Osteocyte (in vitro differentiated cells): ENCODE measurements around the gene GLRA1. TPM values are rescaled to one million over a fixed set of nuclear protein-coding genes. Genes with fewer than 3 reads are reported as not detected.

Source experiments
- DNase-seq: peaks from one replicate; pipeline ENCODE4 v3.0.0; 2021; ENCODE audit warnings: mixed read lengths; ENCODE audit not compliant: unreplicated experiment; ENCODE audit errors: extremely low spot score
- H3K27ac Mint-ChIP-seq: one replicate; pipeline ENCODE4 v1.8.0; 2021; ENCODE audit warnings: mild to moderate bottlenecking, mixed read lengths; ENCODE audit not compliant: unreplicated experiment
- H3K27me3 Mint-ChIP-seq: one replicate; pipeline ENCODE4 v1.8.0; 2021; ENCODE audit warnings: mixed read lengths; ENCODE audit not compliant: unreplicated experiment
- H3K36me3 Mint-ChIP-seq: one replicate; pipeline ENCODE4 v1.8.0; 2021; ENCODE audit warnings: mixed read lengths; ENCODE audit not compliant: unreplicated experiment
- H3K4me1 Mint-ChIP-seq: one replicate; pipeline ENCODE4 v1.8.0; 2021; ENCODE audit warnings: mixed read lengths; ENCODE audit not compliant: unreplicated experiment
- H3K4me3 Mint-ChIP-seq: one replicate; pipeline ENCODE4 v1.8.0; 2021; ENCODE audit warnings: mild to moderate bottlenecking, moderate library complexity, mixed read lengths; ENCODE audit not compliant: unreplicated experiment
- H3K9me3 Mint-ChIP-seq: one replicate; pipeline ENCODE4 v1.8.0; 2021; ENCODE audit warnings: mixed read lengths; ENCODE audit not compliant: unreplicated experiment
- total RNA-seq: library from RNA; stranded (reverse); gene quantifications from 2 replicates; pipeline ENCODE4 v1.2.1, GENCODE V29; 2021
- TF ChIP-seq, protein P1 (sequence below): fragments of 200-600 bp; sonication (generic); IDR thresholded peaks from 2 replicates; pipeline ENCODE4 v1.5.0; 2021; ENCODE audit warnings: antibody characterized with exemption, mild to moderate bottlenecking, moderate library complexity

Gene GLRA1
- total RNA-seq, 1 donor from 2014 or later = not detected

DNA sequence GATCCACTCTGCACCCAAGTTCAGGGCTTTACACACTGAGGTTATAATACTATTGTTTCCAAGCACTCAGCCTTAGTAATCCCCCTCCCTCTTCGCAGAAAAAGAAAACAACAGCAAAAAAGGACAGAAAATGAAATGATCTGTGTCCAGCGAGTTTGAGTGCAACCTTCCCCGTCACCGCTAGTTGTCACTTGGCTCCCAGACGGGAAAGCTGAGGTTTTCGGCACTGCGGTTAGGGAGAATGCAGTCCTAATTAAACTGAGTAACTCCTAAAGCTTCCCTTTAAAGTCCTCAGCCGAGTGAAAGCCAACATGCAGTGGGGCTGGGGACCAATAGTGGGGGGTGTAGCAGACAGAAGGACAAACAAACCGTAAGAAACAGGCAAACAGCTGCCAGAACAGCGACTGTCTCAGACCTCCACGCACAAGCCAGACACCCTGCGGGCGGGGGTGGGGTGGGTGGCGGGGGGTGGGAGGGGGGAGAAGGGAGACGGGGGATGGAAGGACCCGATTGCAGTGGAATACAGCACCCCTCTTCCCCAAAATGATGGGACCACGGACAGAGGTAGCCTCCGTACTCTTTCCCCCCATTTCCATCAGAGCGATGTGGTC is 680 bp downstream of the GLRA1 start:
- DNase-seq = no peak
- no peak overlapping the region for H3K4me3 Mint-ChIP-seq
- H3K9me3 Mint-ChIP-seq = no peaks in the 10 kb centered on the region
- H3K27me3 Mint-ChIP-seq = peaks cover 20% of the 10 kb centered on the region
- TF ChIP-seq, protein P1, sequence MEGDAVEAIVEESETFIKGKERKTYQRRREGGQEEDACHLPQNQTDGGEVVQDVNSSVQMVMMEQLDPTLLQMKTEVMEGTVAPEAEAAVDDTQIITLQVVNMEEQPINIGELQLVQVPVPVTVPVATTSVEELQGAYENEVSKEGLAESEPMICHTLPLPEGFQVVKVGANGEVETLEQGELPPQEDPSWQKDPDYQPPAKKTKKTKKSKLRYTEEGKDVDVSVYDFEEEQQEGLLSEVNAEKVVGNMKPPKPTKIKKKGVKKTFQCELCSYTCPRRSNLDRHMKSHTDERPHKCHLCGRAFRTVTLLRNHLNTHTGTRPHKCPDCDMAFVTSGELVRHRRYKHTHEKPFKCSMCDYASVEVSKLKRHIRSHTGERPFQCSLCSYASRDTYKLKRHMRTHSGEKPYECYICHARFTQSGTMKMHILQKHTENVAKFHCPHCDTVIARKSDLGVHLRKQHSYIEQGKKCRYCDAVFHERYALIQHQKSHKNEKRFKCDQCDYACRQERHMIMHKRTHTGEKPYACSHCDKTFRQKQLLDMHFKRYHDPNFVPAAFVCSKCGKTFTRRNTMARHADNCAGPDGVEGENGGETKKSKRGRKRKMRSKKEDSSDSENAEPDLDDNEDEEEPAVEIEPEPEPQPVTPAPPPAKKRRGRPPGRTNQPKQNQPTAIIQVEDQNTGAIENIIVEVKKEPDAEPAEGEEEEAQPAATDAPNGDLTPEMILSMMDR = no peak
- H3K36me3 Mint-ChIP-seq = no peaks in the 10 kb centered on the region
- H3K4me1 Mint-ChIP-seq = peaks cover 2% of the 10 kb centered on the region
- H3K27ac Mint-ChIP-seq = no peak overlapping the region

DNA sequence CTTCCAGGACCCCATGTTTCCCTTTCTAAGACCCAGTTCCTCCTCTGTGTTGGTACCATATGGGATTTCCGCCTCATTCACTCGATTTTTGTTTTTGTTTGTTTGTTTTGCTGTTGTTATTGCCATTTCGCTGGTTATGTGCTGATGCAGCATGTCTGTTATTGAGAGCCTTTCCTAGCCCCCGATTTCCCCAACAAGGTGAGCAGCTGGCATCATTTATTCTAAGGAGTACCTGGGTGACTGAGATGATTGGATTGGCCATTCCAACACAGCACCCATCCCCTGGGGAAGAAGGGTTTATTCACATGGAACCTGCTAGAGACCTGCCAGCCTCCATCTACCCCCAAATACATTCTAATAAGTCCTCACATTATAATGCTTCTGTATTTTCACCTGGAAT is 2.7 kb downstream of the GLRA1 start:
- Mint-ChIP-seq H3K4me3 (no peak overlapping the region), H3K36me3 (no peaks in the 10 kb centered on the region), H3K4me1 (peaks cover 2% of the 10 kb centered on the region), H3K27ac (no peak overlapping the region), H3K9me3 (no peaks in the 10 kb centered on the region), H3K27me3 (peaks cover 33% of the 10 kb centered on the region)
- TF ChIP-seq, protein P1 = no peak
- no peak for DNase-seq

DNA sequence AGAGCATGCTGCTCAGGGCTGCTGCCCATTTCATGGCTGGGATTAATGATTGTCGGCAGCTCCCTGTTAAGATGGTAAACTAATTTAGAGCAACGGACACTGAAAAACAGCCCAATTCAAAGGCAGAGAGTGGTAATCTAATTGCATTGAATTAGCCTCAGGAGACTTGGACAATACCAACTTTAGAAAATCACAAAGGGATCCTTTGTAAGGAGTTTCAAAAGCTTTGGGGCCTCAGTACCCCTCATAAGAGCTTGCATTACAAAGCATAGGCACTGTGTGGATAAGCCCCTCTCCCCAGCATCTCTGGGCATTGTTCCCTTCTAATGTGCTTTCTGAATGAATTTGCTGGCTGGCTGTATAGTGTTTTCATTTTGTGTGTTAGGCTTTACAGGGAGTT is 6.7 kb downstream of the GLRA1 start:
- Mint-ChIP-seq H3K9me3 (no peaks in the 10 kb centered on the region), H3K36me3 (no peaks in the 10 kb centered on the region), H3K4me3 (no peak overlapping the region), H3K4me1 (no peaks in the 10 kb centered on the region), H3K27me3 (peaks cover 59% of the 10 kb centered on the region), H3K27ac (no peak overlapping the region)
- no peak for DNase-seq
- TF ChIP-seq, protein P1 = no peak

DNA sequence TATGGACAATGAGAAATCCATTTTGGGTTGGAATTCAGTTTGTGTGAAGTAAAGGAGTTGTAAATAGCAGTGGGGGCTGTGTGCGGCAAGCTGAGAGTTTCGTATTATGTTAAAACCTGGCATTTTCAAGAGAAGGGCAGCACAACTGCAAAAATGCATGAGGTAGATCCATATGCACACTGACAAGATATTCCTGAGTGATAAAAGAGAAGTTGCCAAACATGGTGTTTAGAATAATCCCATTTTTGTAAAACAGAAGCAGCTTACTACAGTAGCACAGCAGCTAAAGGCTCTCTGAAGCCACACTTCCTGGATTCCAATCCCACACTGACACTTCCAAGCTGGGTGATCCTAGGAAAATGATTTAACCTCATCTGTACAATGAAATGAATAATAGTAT is 11.2 kb downstream of the GLRA1 start:
- DNase-seq = no peak
- no peak overlapping the region for H3K4me3 Mint-ChIP-seq
- no peaks in the 10 kb centered on the region for H3K9me3 Mint-ChIP-seq
- TF ChIP-seq, protein P1 = no peak
- no peak overlapping the region for H3K27ac Mint-ChIP-seq
- peaks cover 56% of the 10 kb centered on the region for H3K27me3 Mint-ChIP-seq
- H3K4me1 Mint-ChIP-seq = peaks cover 10% of the 10 kb centered on the region
- H3K36me3 Mint-ChIP-seq = no peaks in the 10 kb centered on the region

DNA sequence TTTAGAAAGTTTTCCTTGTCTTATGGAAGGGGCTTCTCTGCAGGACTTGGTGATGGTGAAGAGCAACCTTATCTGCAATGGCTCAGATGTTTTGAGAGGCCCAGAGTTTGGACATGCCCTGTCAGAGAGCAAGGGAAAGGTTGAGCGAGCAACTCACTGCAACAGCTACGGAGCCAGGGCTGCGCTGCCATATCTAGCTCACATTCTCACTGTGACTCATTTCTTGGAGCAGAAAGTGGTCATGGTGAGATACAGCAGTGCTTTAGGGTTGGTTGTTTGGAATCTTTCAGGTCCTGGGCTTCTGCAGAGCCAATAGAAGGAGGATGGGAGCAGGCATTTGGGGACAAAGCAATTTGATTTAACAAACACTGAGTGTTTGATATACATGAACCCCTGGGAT is 12.3 kb downstream of the GLRA1 start:
- Mint-ChIP-seq H3K4me1 (peaks cover 12% of the 10 kb centered on the region), H3K36me3 (no peaks in the 10 kb centered on the region), H3K9me3 (no peaks in the 10 kb centered on the region), H3K4me3 (no peak overlapping the region), H3K27me3 (peaks cover 51% of the 10 kb centered on the region), H3K27ac (no peak overlapping the region)
- TF ChIP-seq, protein P1 = no peak
- DNase-seq = no peak
